H1 (cell line): ENCODE results near the gene ARMH3. TPM values are rescaled to one million over a fixed set of nuclear protein-coding genes. Genes with fewer than 3 reads are reported as not detected.

ENCODE experiments used
- CHD2 ChIP-seq: IDR thresholded peaks from 2 replicates; pipeline ENCODE4 v1.6.1; 2012; ENCODE audit warnings: low read length, improper control_type of control experiment
- EP300 ChIP-seq, 2 experiments: IDR thresholded peaks; 1 replicate in 1 of 2; 2 replicates in 1 of 2; pipeline ENCODE4 v1.6.1; 2011 to 2012; ENCODE audit warnings: low read depth in 2 of 2, low read length in 2 of 2, mild to moderate bottlenecking in 2 of 2, borderline replicate concordance in 1 of 2, inconsistent platforms in 1 of 2, moderate library complexity in 1 of 2
- POU5F1 ChIP-seq: IDR thresholded peaks from 2 replicates; pipeline ENCODE4 v1.6.1; 2011; ENCODE audit warnings: low read depth, mild to moderate bottlenecking, low read length, moderate library complexity
- SIX5 ChIP-seq: IDR thresholded peaks from 2 replicates; pipeline ENCODE4 v1.6.1; 2011; ENCODE audit warnings: mild to moderate bottlenecking, low read depth, low read length
- SUZ12 ChIP-seq: fragments of 200-600 bp; sonication (generic); IDR thresholded peaks from 2 replicates; pipeline ENCODE4 v1.6.1; 2012; ENCODE audit warnings: mild to moderate bottlenecking, inconsistent platforms, low read length, moderate library complexity, mixed read lengths
- TAF1 ChIP-seq: IDR thresholded peaks from 2 replicates; pipeline ENCODE4 v1.6.1; 2011; ENCODE audit warnings: mild to moderate bottlenecking, low read depth, low read length
- TEAD4 ChIP-seq: IDR thresholded peaks from 2 replicates; pipeline ENCODE4 v1.6.1; 2012; ENCODE audit warnings: low read depth, low read length, inconsistent platforms, mixed read lengths
- polyA plus RNA-seq, 7 experiments: library from polyadenylated mRNA; depleted of rRNA in 3 of 7; stranded (reverse) in 5 of 7; unstranded in 2 of 7; fragments of >200 nt in 5 of 7; fragments of 200-250 nt in 2 of 7; gene quantifications; 1 replicate in 5 of 7; 2 replicates in 1 of 7; 4 replicates in 1 of 7; pipeline versions ENCODE4 v1.2.1 to v1.2.3, GENCODE V29; 2011 to 2013; ENCODE audit warnings: missing spikeins in 2 of 7, mixed read lengths in 2 of 7
- total RNA-seq: library from RNA; stranded (reverse); fragmentation: NEBNext Ultra II Directional; extraction: Animal tissue kit (Norgen Biotek cat#: 25700); gene quantifications from 2 replicates; pipeline ENCODE4 v1.2.1, GENCODE V29; 2021
- TF ChIP-seq, protein P1 (sequence below), 3 experiments: IDR thresholded peaks; 1 replicate in 2 of 3; 2 replicates in 1 of 3; pipeline versions ENCODE4 v1.5.1 to v1.6.1; 2011; ENCODE audit warnings: low read length in 3 of 3, mild to moderate bottlenecking in 3 of 3, inconsistent platforms in 2 of 3, low read depth in 1 of 3, moderate library complexity in 1 of 3; ENCODE audit not compliant: insufficient read depth in 1 of 3; ENCODE audit errors: control extremely low read depth in 1 of 3

ARMH3 gene
- total and polyA plus RNA-seq, 2 of the 8 experiments (the other 6 are each of a cell fraction or from before 2014, with no cell fraction given), result 11.6 to 18.3 TPM

DNA sequence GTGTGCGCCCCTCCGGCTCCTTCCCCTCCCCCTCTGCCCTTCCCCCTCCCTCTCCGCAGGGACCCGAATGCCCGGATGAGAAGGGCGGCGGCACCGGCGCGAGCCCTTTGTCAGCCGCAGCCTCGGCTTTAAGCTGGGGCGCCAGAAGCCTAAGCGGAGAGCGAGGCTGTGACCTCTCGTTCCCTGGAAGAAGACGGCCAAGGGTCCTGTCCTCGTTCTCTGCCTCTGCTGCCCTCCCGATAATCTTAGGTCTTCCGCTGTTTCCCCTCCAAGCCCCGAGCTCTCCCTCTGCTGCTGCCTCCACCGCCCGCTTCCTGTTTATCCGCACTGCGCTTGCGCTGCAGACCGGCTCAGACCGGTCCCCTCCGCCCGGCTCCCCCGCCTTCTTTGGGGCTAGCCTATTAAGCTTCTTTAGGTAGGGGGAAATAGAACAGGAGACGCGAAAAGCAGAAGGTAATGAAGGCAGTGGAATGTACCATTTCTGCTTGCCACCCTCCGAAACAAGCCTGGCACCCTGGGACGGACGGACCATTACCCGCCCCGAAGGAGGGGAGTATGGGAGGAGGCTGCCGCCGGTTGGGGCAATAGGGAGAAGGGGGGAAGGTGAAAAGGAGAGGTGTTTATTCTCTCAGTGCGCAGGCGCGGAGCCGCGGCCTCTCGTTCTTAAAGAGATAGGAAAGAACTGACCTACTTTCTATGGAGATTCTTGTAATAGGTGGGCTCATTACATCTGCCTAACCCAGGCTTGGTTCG is 237.7 kb downstream of the ARMH3 start, which contains the start of gene OGA (continued):
- peak; percentile 63 for TF ChIP-seq CHD2
- TF ChIP-seq TEAD4, result peak; percentile 20; the same call in 1 of the 2 replicates
- TF ChIP-seq, protein P1, sequence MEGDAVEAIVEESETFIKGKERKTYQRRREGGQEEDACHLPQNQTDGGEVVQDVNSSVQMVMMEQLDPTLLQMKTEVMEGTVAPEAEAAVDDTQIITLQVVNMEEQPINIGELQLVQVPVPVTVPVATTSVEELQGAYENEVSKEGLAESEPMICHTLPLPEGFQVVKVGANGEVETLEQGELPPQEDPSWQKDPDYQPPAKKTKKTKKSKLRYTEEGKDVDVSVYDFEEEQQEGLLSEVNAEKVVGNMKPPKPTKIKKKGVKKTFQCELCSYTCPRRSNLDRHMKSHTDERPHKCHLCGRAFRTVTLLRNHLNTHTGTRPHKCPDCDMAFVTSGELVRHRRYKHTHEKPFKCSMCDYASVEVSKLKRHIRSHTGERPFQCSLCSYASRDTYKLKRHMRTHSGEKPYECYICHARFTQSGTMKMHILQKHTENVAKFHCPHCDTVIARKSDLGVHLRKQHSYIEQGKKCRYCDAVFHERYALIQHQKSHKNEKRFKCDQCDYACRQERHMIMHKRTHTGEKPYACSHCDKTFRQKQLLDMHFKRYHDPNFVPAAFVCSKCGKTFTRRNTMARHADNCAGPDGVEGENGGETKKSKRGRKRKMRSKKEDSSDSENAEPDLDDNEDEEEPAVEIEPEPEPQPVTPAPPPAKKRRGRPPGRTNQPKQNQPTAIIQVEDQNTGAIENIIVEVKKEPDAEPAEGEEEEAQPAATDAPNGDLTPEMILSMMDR (IDR thresholded peaks at IDR 0.05; ENCODE audit: control extremely low read depth in 1 of 3, insufficient read depth in 1 of 3, low read depth in 1 of 3, low read length in 3 of 3), result no peak
- TF ChIP-seq TAF1, result peak; percentile 100
- TF ChIP-seq SIX5, result peak; percentile 62
- TF ChIP-seq EP300 (IDR thresholded peaks at IDR 0.05; ENCODE audit: borderline replicate concordance in 1 of 2, low read depth in 2 of 2, low read length in 2 of 2), result peak in 1 of 2 experiments; percentile 100; a peak in 2 of 3 replicates
- TF ChIP-seq POU5F1, result no peak
- TF ChIP-seq SUZ12, result no peak
